ENCODE results near the gene NR4A2.

Gene NR4A2

GRCh38 chr2:156352911-156353310, 20.4 kb upstream of the NR4A2 start:
- no peak overlapping the region for H3K27ac ChIP-seq
- no peak for TF ChIP-seq CTCF (IDR thresholded peaks at IDR 0.05)
- TF ChIP-seq ZFX (IDR thresholded peaks at IDR 0.05; ENCODE audit: borderline replicate concordance): no peak

DNA sequence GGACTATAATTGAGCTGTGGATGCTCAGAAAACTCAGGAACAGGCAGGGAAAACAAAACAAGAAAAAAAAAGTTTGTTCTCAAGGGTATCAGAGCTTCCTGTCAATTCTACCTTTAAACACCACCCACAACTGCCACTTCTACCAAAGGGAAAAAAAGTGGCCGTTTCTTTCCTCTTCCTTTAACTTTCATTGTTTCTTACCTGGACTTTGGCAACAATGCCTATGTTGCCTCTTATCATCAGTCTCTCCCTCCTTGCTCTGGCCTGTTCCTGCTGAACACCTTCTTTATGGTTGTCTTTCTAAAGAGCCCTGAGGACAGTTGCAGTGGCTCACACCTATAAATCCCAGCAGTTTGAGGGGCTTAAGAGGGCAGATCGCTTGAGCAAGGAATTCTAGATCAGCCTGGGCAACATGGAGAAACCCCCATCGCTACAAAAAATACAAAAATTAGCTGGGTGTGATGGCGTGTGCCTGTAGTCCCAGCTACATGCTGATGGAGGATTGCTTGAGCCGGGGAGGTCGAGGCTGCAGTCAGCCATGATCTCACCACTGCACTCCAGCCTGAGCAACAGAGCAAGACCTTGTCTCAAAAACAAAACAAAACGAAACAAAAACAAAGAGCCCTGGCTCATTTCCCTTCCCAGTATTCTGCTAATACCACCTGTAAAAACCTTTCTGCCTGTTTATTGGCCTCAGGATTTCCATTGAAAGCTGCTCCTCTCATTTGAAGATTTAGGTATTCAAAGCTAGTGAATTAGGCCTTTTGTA, 18.0 kb upstream of the NR4A2 start:
- H3K27ac ChIP-seq: no peak overlapping the region
- TF ChIP-seq ZFX (IDR thresholded peaks at IDR 0.05; ENCODE audit: borderline replicate concordance): no peak
- TF ChIP-seq CTCF (IDR thresholded peaks at IDR 0.05): no peak

GRCh38 chr2:156349605-156350004, 17.1 kb upstream of the NR4A2 start:
- TF ChIP-seq ZFX (IDR thresholded peaks at IDR 0.05; ENCODE audit: borderline replicate concordance) (no peak), CTCF (IDR thresholded peaks at IDR 0.05) (no peak)
- H3K27ac ChIP-seq: no peak overlapping the region

DNA sequence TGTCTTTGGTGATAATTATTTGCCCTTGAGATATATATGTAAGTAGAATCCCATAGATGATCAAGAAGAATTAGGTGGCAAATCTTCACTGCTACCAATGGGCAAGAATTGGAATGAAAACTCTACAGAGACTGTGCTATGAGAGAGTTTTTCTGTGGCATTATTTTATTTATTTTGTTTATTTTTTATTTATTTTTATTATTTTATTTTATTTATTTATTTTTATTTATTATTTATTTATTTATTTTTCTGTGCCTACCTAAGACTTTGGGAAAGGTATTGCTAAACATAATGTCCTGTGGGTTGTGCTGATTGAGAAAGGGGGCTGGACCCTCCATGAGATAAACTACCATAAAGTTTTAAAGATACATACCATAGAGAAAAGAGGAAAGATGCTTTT, 16.6 kb upstream of the NR4A2 start:
- H3K27ac ChIP-seq: no peak overlapping the region
- TF ChIP-seq ZFX (IDR thresholded peaks at IDR 0.05; ENCODE audit: borderline replicate concordance): no peak
- TF ChIP-seq CTCF (IDR thresholded peaks at IDR 0.05): no peak

GRCh38 chr2:156347431-156347830, 14.9 kb upstream of the NR4A2 start:
- TF ChIP-seq ZFX (IDR thresholded peaks at IDR 0.05; ENCODE audit: borderline replicate concordance) (no peak), CTCF (IDR thresholded peaks at IDR 0.05) (no peak)

DNA sequence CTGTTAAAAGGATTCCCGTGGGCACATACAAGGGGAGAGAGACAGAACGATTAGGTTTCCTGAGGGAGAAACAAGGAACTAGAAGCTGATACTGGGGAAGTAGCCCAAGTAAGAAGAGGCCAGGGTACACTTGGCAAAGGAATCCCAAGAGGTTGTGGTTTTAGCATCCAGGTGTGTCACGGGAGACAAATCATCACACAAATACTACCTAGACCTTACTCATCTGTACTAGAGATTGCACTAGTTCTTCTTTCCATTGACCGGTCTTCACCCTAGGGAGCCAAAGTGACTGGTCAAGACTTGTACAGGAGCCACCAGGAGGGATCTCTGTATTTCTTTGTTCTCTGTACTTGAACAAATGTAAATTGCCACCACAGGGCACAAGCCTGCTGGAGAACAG, 14.2 kb upstream of the NR4A2 start:
- no peak overlapping the region for H3K27ac ChIP-seq
- TF ChIP-seq CTCF (IDR thresholded peaks at IDR 0.05) (no peak), ZFX (IDR thresholded peaks at IDR 0.05; ENCODE audit: borderline replicate concordance) (no peak)

More at GRCh38 chr2:156347431-156347830, 14.9 kb upstream of the NR4A2 start:
- H3K27ac ChIP-seq: no peak overlapping the region

- TF ChIP-seq ZFX (IDR thresholded peaks at IDR 0.05; ENCODE audit: borderline replicate concordance) (no peak), CTCF (IDR thresholded peaks at IDR 0.05) (no peak)
- H3K27ac ChIP-seq: no peak overlapping the region
Measured at GRCh38 chr2:156345582-156345981, 13.1 kb upstream of the NR4A2 start.
